GM21825 (cell line): ENCODE results near the gene SNAPC4.

Source experiments
- ATAC-seq: cut with Tn5 transposase; IDR thresholded peaks from one replicate; pipeline ENCODE4 v1.9.1; 2021; ENCODE audit warnings: mild to moderate bottlenecking, moderate library complexity; ENCODE audit not compliant: unreplicated experiment

SNAPC4 gene

GRCh38 chr9:136393531-136393930, 6.4 kb downstream of the SNAPC4 start:
- ATAC-seq: no peak

GRCh38 chr9:136392538-136393449, 7.2 kb downstream of the SNAPC4 start:
- ATAC-seq: no peak

DNA sequence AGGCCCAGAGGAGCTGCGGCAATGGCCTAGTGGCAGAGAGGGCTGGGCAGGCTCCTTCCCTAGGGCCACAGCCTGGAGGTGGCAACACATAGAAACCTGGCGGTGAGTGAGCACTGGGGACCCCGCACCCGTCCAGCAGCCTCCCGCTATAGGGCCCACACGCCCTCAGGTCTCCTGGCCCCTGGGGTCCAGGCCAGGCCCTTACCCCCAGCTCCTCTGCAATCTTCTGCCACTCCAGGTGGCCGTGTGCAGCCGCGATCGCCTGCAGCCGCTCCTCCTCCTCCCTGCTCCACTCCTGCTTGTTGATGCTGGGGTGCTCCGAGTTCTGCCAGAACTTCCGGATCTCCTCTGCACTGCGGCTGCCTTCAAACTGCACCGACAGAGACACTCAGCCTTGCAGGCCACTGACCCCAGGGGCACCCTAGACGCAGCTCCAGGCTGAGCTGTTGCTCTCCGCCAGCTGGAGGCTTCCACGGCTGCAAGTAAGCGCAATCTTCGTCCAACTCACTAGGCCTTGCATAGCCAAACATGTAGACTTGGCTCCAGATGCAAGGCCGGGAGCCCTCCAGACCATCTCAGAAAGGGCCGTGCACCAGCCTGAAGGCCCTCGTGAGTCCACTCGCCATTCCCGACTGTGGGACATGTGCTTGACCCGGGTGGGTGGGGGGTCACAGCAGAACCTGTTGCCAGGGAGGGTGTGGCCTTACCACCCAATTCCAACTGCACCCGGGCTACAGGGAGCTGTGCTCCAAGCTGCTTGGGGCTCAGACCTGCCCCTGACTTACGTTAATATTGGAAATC, 8.0 kb downstream of the SNAPC4 start:
- ATAC-seq: no peak

DNA sequence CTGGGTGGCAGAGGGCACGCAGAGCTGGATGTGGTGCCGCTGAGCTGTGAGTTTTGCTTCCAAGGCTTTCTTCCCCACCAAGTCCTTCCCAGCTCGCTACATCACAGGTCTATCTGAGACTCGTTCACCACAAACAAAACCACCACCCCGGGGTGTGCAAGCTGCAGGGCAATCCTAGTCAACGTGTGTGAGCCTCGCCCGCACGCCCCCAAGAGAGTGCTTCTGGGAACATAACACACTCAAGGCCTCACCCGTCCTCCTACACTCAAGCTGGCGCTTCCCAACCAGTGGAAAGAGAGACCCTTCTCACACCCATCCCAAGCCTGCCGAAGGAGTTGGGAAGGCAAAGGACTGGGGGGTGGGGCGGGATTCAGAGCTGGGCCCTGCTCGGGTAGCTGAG, 10.6 kb downstream of the SNAPC4 start:
- no peak for ATAC-seq

DNA sequence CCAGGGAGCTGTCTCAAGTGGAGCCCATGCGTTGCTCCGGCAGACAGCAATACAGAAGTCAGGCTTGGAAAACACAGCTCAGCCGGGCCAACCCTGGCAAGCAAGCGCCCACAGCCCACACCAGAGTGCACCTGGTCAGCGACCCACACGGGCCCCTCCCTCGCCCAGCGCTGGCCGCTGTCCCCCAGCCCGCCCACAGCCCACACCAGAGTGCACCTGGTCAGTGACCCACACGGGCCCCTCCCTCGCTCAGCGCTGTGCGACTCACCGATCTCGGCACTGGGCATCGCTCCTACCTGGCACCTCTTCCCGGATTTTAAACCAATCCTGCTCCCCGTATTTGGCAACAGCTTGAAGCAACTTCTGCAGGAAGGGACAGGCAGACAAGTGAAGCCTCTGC, 12.8 kb downstream of the SNAPC4 start:
- ATAC-seq: no peak

DNA sequence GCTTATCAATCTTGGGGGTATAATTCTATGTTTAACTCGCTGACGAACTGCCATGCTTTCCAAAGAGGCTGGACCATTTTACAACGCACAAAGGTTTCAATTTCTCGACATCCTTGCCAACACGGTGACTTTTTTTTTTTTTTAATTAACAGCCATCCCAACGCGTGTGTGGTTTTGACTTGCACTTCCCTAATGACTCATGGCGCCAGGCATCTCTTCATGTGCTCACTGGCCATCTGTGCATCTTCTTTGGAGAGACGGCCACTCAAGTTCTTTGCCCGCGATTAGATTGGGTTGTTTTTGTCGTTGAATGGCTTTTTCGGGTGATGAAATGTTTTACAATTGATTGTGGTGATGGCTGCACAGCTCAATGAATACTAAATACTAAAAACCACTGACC, 14.0 kb downstream of the SNAPC4 start:
- ATAC-seq: no peak

- ATAC-seq: no peak
These were observed 15.0 kb downstream of the SNAPC4 start for GRCh38 chr9:136385015-136385414.

DNA sequence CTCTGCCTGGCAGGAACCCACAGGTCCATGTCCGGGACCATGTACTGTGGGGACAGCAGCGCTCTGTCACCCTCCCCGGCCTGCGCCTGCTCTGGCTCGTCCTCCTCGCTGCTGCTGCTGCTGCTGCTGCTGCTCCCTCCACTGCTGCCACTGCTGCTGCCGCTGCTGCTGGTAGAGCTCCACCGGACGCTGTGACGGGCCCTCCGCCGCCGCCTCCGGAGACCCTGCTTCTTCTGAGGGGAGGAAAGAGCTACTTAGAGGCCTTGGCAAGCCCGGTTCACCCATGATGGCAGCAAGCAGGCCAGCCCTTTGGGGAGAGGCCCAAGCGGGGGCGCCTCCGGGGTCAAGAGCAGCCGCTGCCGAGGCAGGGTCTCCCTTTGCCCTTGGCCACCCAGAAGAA, 16.5 kb downstream of the SNAPC4 start:
- ATAC-seq: no peak

- no peak for ATAC-seq
These were observed 17.9 kb downstream of the SNAPC4 start for GRCh38 chr9:136381966-136382513.

- no peak for ATAC-seq
These were observed 18.7 kb downstream of the SNAPC4 start for GRCh38 chr9:136381311-136381710.

- ATAC-seq: no peak
These were observed 19.6 kb downstream of the SNAPC4 start for GRCh38 chr9:136380381-136380780.

GRCh38 chr9:136379891-136380290, 20.1 kb downstream of the SNAPC4 start:
- no peak for ATAC-seq

DNA sequence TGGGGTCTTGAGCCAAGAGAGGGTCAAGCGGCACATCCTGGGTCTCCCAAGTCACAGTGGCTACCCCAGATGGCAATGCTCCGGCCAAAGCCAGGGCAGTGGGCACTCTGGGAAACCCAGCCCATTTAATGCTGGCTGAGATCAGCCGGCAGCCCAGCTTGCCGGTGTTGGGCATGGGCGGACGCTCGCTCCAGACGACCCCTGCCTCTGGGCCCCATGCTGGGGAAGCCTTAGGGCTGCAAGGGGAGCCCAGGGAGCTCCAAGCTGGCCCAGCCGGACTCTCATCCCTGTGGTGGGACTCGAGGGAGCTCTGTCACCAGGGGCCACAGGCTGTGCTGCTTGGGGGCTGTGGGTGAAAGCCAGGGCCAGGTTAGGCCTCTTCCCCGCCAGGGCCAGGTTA, 20.6 kb downstream of the SNAPC4 start:
- no peak for ATAC-seq

DNA sequence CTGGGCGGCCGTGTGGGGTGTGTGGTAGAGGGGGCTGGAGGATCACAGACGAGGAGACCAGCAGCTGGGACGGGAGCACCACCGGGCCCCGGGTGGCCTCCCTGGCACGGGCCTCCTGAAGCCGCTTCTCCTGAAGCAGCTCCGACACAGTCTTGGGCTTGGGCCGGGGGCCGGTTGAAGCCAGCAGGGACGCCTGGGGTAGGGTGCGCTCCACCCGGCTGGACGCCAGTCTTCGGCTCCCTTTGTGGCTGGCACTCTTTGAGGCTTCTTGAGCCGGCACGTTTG, 21.0 kb downstream of the SNAPC4 start:
- no peak for ATAC-seq

DNA sequence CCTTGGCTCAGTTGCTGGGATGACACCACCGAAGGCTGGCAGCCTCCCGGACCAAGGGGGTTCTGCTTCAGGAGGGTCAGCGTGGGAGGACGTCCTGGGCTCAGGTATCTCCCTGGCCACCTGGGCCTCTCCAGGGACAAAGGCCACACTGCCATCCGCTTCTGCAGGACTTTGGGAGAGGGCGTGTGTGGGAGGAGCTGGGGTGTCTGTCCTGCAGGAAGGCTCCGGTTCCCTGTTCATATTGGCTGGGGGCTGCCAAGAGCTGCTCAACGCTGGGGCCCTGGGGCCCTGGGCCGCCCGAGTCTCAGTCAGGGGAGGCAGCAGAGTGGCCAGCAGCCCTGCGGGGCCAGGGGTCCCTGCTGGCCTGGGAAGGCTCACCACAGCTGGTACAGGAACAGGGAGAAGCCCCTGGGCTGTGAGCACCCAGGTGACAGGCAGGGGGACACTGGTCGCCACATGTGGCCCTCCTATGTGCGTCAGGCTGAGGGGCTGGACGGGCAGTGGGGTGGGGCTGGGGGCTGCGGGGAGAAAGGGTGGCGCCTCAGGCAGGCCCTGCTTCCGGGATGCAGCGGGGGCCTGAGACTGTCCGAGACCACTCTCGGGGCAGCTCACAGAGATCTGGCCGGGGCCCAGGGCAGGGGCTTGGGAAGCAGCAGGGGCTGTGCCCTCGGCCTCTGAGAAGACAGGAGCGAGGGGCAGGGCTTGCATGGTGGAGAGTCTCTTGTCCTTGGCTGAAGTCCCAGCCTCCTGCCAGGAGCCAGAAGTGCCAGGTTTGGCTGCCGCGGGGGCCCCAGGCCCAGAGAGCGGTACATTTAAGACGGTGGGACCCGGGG, 21.6 kb downstream of the SNAPC4 start:
- ATAC-seq: no peak

DNA sequence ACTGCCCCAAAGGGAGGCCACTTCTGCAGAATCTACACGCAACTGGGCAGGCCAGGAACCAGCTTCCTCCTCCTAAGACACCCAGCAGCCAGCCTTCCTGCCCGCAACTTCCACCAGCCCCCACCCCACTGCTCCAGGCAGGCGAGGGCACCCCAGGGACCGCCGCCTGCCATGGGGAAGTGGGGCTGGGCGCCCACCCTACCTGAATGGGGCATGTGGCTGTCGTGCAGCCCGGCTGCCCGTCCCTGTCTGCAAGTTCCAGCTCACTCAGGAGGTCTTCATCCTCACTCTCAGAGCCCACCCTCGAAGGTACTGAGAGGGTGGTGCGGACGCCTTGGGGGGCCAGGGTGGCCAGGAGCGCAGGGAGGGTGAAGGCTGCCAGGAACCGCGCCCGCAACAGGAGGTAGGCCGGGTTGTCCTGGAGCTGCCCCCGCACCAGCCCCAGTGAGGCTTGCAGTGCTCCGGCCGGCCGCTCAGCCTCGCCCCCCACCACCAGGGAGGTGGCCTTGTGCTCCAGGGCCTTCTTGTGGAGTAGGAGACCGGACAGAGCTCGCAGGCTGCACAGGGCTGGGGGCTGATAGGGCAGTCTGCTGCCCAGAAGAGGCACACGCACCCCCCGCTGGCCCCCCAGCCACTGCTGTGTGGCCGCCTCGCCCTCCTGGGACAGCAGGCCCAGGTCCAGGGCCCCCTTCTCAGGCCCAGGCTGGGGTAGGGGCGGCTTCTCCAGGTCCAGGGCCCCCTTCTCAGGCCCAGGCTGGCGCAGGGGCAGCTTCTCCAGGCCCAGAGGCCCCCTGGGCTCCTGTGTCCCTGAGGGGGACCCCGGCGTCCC, 22.4 kb downstream of the SNAPC4 start:
- no peak for ATAC-seq

DNA sequence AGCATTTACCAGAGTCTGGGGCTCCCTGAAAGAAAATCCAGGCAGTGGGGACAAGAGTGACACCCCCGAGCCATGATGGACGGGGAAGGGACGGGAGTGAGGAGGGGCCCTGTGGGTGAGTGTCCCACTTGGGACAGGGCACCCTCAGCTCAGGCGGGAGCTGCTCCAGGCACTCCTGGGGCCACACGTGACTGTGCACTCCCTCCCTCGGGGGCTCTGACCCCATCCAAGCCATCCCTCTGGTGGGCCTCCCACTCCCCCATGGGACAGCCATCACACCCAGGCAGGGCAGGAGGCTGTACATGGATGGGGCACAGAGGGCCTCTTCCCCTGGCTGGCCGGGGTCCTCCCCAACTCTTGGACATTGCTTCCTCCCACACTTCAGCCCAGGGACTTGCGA, 23.5 kb downstream of the SNAPC4 start:
- ATAC-seq: no peak

DNA sequence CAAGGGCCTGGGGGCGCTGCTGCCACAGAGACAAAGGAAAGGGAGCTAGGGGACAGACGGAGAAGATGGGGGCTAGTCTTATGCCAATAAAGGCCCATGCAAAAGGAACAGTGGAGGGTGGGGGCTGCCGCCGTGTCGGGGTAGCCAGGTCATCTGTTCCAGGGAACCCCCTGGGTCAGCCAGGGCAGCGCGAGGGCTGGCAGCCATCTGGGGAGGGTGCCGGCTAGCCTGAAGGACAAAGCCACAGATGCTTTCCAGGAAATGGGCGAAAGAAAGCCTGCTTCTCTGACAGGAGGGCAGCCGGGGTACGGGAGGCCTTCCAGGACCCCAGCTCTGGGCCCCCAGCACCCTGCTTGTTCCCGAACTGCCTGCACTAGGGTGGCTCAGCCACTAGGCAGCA, 24.9 kb downstream of the SNAPC4 start:
- no peak for ATAC-seq

- no peak for ATAC-seq
These were observed 25.8 kb downstream of the SNAPC4 start for GRCh38 chr9:136374183-136374575.
